Subcutaneous preadipocyte (primary cell): Measurements from ENCODE around the gene HECTD2. TPM values are rescaled to one million over a fixed set of nuclear protein-coding genes. Genes with fewer than 3 reads are reported as not detected.

Experiments
- small RNA-seq: library from RNA; depleted of rRNA; stranded (forward); fragments of <200 nt; gene quantifications from one replicate; pipeline ENCODE3, GENCODE V24; 2012
- total RNA-seq: library from RNA; depleted of rRNA; stranded (reverse); fragments of >200 nt; gene quantifications from 2 replicates; pipeline ENCODE4 v1.2.3, GENCODE V29; 2012

The HECTD2 gene
- total RNA-seq = 6.3 and 7.0 TPM in 2 replicates

GRCh38 chr10:91409869-91410637 is at the start of gene HECTD2:
Gene HECTD2 (plus strand): TSS chr10:91410344. CDS start chr10:91410439, 95 bp downstream.

Small RNAs within 50 kb of the gene (small RNA-seq; reads per million reads assigned to genes)
- gene AL161798.1 = not detected
- gene RPS27P1 = not detected

Other genes starting within 250 kb of the HECTD2 start
- gene PCGF5, start 189.7 kb upstream of the HECTD2 start, total RNA-seq = 23.1 and 23.3 TPM in 2 replicates
- 2.6 and 4.1 TPM in 2 replicates for gene PPP1R3C, start 222.7 kb downstream of the HECTD2 start, total RNA-seq